ENCODE data around the gene PXDC1.

The PXDC1 gene

GRCh38 chr6:3784885-3785744, 33.6 kb upstream of the PXDC1 start:
- Histone ChIP-seq H2BK5ac (ENCODE audit: low read length) (no peak overlapping the region), H3K79me2 (ENCODE audit: control insufficient read depth, insufficient read depth, low read length) (no peaks in the 10 kb centered on the region), H3K4me2 (ENCODE audit: low read length) (no peak overlapping the region), H3K36me3 (ENCODE audit: control insufficient read depth, insufficient read depth, low read length) (no peaks in the 10 kb centered on the region), H3K79me1 (ENCODE audit: low read length) (no peaks in the 10 kb centered on the region), H3K4ac (ENCODE audit: low read depth, low read length) (no peak overlapping the region), H4K5ac (ENCODE audit: low read length) (no peak overlapping the region), H3K27me3 (ENCODE audit: insufficient read depth, low read length, poor library complexity) (no peaks in the 10 kb centered on the region), H2BK120ac (ENCODE audit: low read depth, low read length) (no peak overlapping the region), H3K23ac (ENCODE audit: low read length) (no peak overlapping the region), H3K4me3 (ENCODE audit: low read length) (no peak overlapping the region), H4K8ac (ENCODE audit: low read depth, low read length) (no peak overlapping the region), H3K18ac (ENCODE audit: low read length) (no peak overlapping the region), H3K27ac (ENCODE audit: low read depth, low read length) (no peak overlapping the region), H3K4me1 (ENCODE audit: control insufficient read depth, low read depth, low read length) (no peaks in the 10 kb centered on the region), H2AK5ac (ENCODE audit: low read length) (no peak overlapping the region), H3K56ac (ENCODE audit: low read length) (no peak overlapping the region), H3K9ac (ENCODE audit: low read length) (no peak overlapping the region), H2BK15ac (replicated peaks; ENCODE audit: low read depth) (no peak overlapping the region)
- no CpG with 5 or more reads among the region's 26 CpGs for WGBS (ENCODE audit: extremely low coverage, insufficient coverage, low lambda C conversion rate)
- no peak for DNase-seq

- Histone ChIP-seq H3K4me1 (ENCODE audit: control insufficient read depth, low read depth, low read length) (no peaks in the 10 kb centered on the region), H3K79me1 (ENCODE audit: low read length) (no peaks in the 10 kb centered on the region), H3K36me3 (ENCODE audit: control insufficient read depth, insufficient read depth, low read length) (no peaks in the 10 kb centered on the region), H2BK120ac (ENCODE audit: low read depth, low read length) (no peak overlapping the region), H3K4me2 (ENCODE audit: low read length) (no peak overlapping the region), H3K18ac (ENCODE audit: low read length) (no peak overlapping the region), H3K27ac (ENCODE audit: low read depth, low read length) (no peak overlapping the region), H4K5ac (ENCODE audit: low read length) (no peak overlapping the region), H2BK5ac (ENCODE audit: low read length) (no peak overlapping the region), H4K8ac (ENCODE audit: low read depth, low read length) (no peak overlapping the region), H3K4ac (ENCODE audit: low read depth, low read length) (no peak overlapping the region), H3K79me2 (ENCODE audit: control insufficient read depth, insufficient read depth, low read length) (no peaks in the 10 kb centered on the region), H3K4me3 (ENCODE audit: low read length) (no peak overlapping the region), H3K23ac (ENCODE audit: low read length) (no peak overlapping the region), H2BK15ac (replicated peaks; ENCODE audit: low read depth) (no peak overlapping the region), H3K9ac (ENCODE audit: low read length) (no peak overlapping the region), H2AK5ac (ENCODE audit: low read length) (no peak overlapping the region), H3K56ac (ENCODE audit: low read length) (no peak overlapping the region), H3K27me3 (ENCODE audit: insufficient read depth, low read length, poor library complexity) (no peaks in the 10 kb centered on the region)
- WGBS (ENCODE audit: extremely low coverage, insufficient coverage, low lambda C conversion rate), result no CpG with 5 or more reads among the region's 12 CpGs
- DNase-seq, result no peak
Measured at GRCh38 chr6:3784423-3784822, 32.9 kb upstream of the PXDC1 start.

- H3K36me3 ChIP-seq (ENCODE audit: control insufficient read depth, insufficient read depth, low read length), result no peaks in the 10 kb centered on the region
- H3K18ac ChIP-seq (ENCODE audit: low read length), result no peak overlapping the region
- H3K23ac ChIP-seq (ENCODE audit: low read length), result no peak overlapping the region
- H3K79me2 ChIP-seq (ENCODE audit: control insufficient read depth, insufficient read depth, low read length), result no peaks in the 10 kb centered on the region
- H3K56ac ChIP-seq (ENCODE audit: low read length), result no peak overlapping the region
- H3K27ac ChIP-seq (ENCODE audit: low read depth, low read length), result no peak overlapping the region
- no CpG with 5 or more reads among the region's 17 CpGs for WGBS (ENCODE audit: extremely low coverage, insufficient coverage, low lambda C conversion rate)
- no peaks in the 10 kb centered on the region for H3K27me3 ChIP-seq (ENCODE audit: insufficient read depth, low read length, poor library complexity)
- DNase-seq, result no peak
- no peak overlapping the region for H3K4me2 ChIP-seq (ENCODE audit: low read length)
- H3K4ac ChIP-seq (ENCODE audit: low read depth, low read length), result no peak overlapping the region
- no peak overlapping the region for H4K8ac ChIP-seq (ENCODE audit: low read depth, low read length)
- no peak overlapping the region for H3K9ac ChIP-seq (ENCODE audit: low read length)
- H3K4me1 ChIP-seq (ENCODE audit: control insufficient read depth, low read depth, low read length), result no peaks in the 10 kb centered on the region
- no peak overlapping the region for H2BK15ac ChIP-seq (replicated peaks; ENCODE audit: low read depth)
- no peak overlapping the region for H2BK5ac ChIP-seq (ENCODE audit: low read length)
- no peak overlapping the region for H2AK5ac ChIP-seq (ENCODE audit: low read length)
- H2BK120ac ChIP-seq (ENCODE audit: low read depth, low read length), result no peak overlapping the region
- H3K79me1 ChIP-seq (ENCODE audit: low read length), result no peaks in the 10 kb centered on the region
- no peak overlapping the region for H4K5ac ChIP-seq (ENCODE audit: low read length)
- H3K4me3 ChIP-seq (ENCODE audit: low read length), result no peak overlapping the region
Measured at GRCh38 chr6:3782876-3783832, 31.6 kb upstream of the PXDC1 start.

GRCh38 chr6:3781504-3781903, 30.0 kb upstream of the PXDC1 start:
- no peak overlapping the region for H3K23ac ChIP-seq (ENCODE audit: low read length)
- H3K9ac ChIP-seq (ENCODE audit: low read length), result no peak overlapping the region
- no peak overlapping the region for H2BK15ac ChIP-seq (replicated peaks; ENCODE audit: low read depth)
- no peak overlapping the region for H3K4ac ChIP-seq (ENCODE audit: low read depth, low read length)
- no peak overlapping the region for H2BK5ac ChIP-seq (ENCODE audit: low read length)
- H3K4me1 ChIP-seq (ENCODE audit: control insufficient read depth, low read depth, low read length), result no peaks in the 10 kb centered on the region
- no peak overlapping the region for H4K8ac ChIP-seq (ENCODE audit: low read depth, low read length)
- no peaks in the 10 kb centered on the region for H3K27me3 ChIP-seq (ENCODE audit: insufficient read depth, low read length, poor library complexity)
- H3K36me3 ChIP-seq (ENCODE audit: control insufficient read depth, insufficient read depth, low read length), result no peaks in the 10 kb centered on the region
- H2AK5ac ChIP-seq (ENCODE audit: low read length), result no peak overlapping the region
- H3K18ac ChIP-seq (ENCODE audit: low read length), result no peak overlapping the region
- H3K4me2 ChIP-seq (ENCODE audit: low read length), result no peak overlapping the region
- no peak overlapping the region for H3K4me3 ChIP-seq (ENCODE audit: low read length)
- no peak overlapping the region for H3K56ac ChIP-seq (ENCODE audit: low read length)
- no peak overlapping the region for H2BK120ac ChIP-seq (ENCODE audit: low read depth, low read length)
- no peak for DNase-seq
- no CpG with 5 or more reads among the region's 8 CpGs for WGBS (ENCODE audit: extremely low coverage, insufficient coverage, low lambda C conversion rate)
- H4K5ac ChIP-seq (ENCODE audit: low read length), result no peak overlapping the region
- H3K79me1 ChIP-seq (ENCODE audit: low read length), result no peaks in the 10 kb centered on the region
- H3K79me2 ChIP-seq (ENCODE audit: control insufficient read depth, insufficient read depth, low read length), result no peaks in the 10 kb centered on the region
- H3K27ac ChIP-seq (ENCODE audit: low read depth, low read length), result no peak overlapping the region

GRCh38 chr6:3779574-3779849, 28.0 kb upstream of the PXDC1 start:
- H4K8ac ChIP-seq (ENCODE audit: low read depth, low read length), result no peak overlapping the region
- no peak overlapping the region for H4K5ac ChIP-seq (ENCODE audit: low read length)
- H2BK120ac ChIP-seq (ENCODE audit: low read depth, low read length), result no peak overlapping the region
- no peak overlapping the region for H3K56ac ChIP-seq (ENCODE audit: low read length)
- H2AK5ac ChIP-seq (ENCODE audit: low read length), result no peak overlapping the region
- H3K4me1 ChIP-seq (ENCODE audit: control insufficient read depth, low read depth, low read length), result no peaks in the 10 kb centered on the region
- no peaks in the 10 kb centered on the region for H3K79me2 ChIP-seq (ENCODE audit: control insufficient read depth, insufficient read depth, low read length)
- DNase-seq, result no peak
- no peaks in the 10 kb centered on the region for H3K79me1 ChIP-seq (ENCODE audit: low read length)
- H3K23ac ChIP-seq (ENCODE audit: low read length), result no peak overlapping the region
- no CpG with 5 or more reads among the region's 6 CpGs for WGBS (ENCODE audit: extremely low coverage, insufficient coverage, low lambda C conversion rate)
- no peak overlapping the region for H3K18ac ChIP-seq (ENCODE audit: low read length)
- no peak overlapping the region for H2BK5ac ChIP-seq (ENCODE audit: low read length)
- H2BK15ac ChIP-seq (replicated peaks; ENCODE audit: low read depth), result no peak overlapping the region
- H3K9ac ChIP-seq (ENCODE audit: low read length), result no peak overlapping the region
- no peak overlapping the region for H3K4me2 ChIP-seq (ENCODE audit: low read length)
- no peaks in the 10 kb centered on the region for H3K36me3 ChIP-seq (ENCODE audit: control insufficient read depth, insufficient read depth, low read length)
- H3K27me3 ChIP-seq (ENCODE audit: insufficient read depth, low read length, poor library complexity), result no peaks in the 10 kb centered on the region
- no peak overlapping the region for H3K4ac ChIP-seq (ENCODE audit: low read depth, low read length)
- H3K27ac ChIP-seq (ENCODE audit: low read depth, low read length), result no peak overlapping the region
- H3K4me3 ChIP-seq (ENCODE audit: low read length), result no peak overlapping the region

Data from mesendoderm (in vitro differentiated cells).